OCI-LY3 (cell line): ENCODE results near the gene NUDT7.
A peak's percentile ranks its signal among the peaks of the same experiment; 100 is the strongest.

Source experiments
- H2AFZ ChIP-seq: fragments of 200-600, 300-600 bp; shearing (Covaris generic); 2 replicates; pipeline ENCODE4 v1.6.0; 2014; ENCODE audit warnings: antibody characterized with exemption, low read depth, low read length
- H3K27ac ChIP-seq: fragments of 200-600, 300-600 bp; sonication (generic); 2 replicates; pipeline ENCODE4 v1.5.1; 2014; ENCODE audit warnings: mild to moderate bottlenecking, low read length, moderate library complexity, mixed read lengths
- H3K27me3 ChIP-seq: fragments of 200-600, 300-600 bp; sonication (generic); 2 replicates; pipeline ENCODE4 v1.6.1; 2014; ENCODE audit warnings: low read depth, low read length, mixed read lengths
- H3K36me3 ChIP-seq: fragments of 200-600, 300-600 bp; sonication (generic); replicated peaks from 2 replicates; pipeline ENCODE3; 2014; ENCODE audit warnings: low read depth, low read length, mixed read lengths
- H3K4me1 ChIP-seq: fragments of 300-600, 200-600 bp; sonication (generic); 2 replicates; pipeline ENCODE4 v1.6.1; 2014; ENCODE audit warnings: low read length, mixed read lengths
- H3K4me2 ChIP-seq: fragments of 200-600, 300-600 bp; sonication (generic); 2 replicates; pipeline ENCODE4 v1.6.1; 2014; ENCODE audit warnings: low read length, mixed read lengths
- H3K4me3 ChIP-seq: fragments of 300-600, 200-600 bp; sonication (generic); 2 replicates; pipeline ENCODE4 v1.5.1; 2014; ENCODE audit warnings: antibody characterized with exemption, mild to moderate bottlenecking, low read length, moderate library complexity
- H3K79me2 ChIP-seq: fragments of 300-600, 200-600 bp; shearing (Covaris generic); 2 replicates; pipeline ENCODE4 v1.6.1; 2014; ENCODE audit warnings: mild to moderate bottlenecking, low read length, mixed read lengths
- H3K9ac ChIP-seq: fragments of 300-600, 200-600 bp; shearing (Covaris generic); 2 replicates; pipeline ENCODE4 v1.6.0; 2014; ENCODE audit warnings: mild to moderate bottlenecking, low read length, moderate library complexity
- H3K9me3 ChIP-seq: fragments of 200-600, 300-600 bp; shearing (Covaris generic); 2 replicates; pipeline ENCODE4 v1.6.1; 2014; ENCODE audit warnings: low read length, mixed read lengths; ENCODE audit not compliant: insufficient read depth
- H4K20me1 ChIP-seq: fragments of 200-600, 300-600 bp; sonication (generic); 2 replicates; pipeline ENCODE4 v1.6.1; 2016; ENCODE audit warnings: low read length, mixed read lengths; ENCODE audit not compliant: insufficient read depth
- EZH2phosphoT487 ChIP-seq: fragments of 200-600 bp; shearing (Covaris generic); IDR thresholded peaks from 2 replicates; pipeline ENCODE4 v1.6.1; 2018; ENCODE audit warnings: antibody characterized with exemption, mixed run types, low read depth
- TF ChIP-seq, protein P1 (sequence below): fragments of 200-600, 300-600 bp; sonication (generic); IDR thresholded peaks from 2 replicates; pipeline ENCODE4 v1.5.1; 2014; ENCODE audit warnings: antibody characterized with exemption, low read length, low read depth

Gene NUDT7

DNA sequence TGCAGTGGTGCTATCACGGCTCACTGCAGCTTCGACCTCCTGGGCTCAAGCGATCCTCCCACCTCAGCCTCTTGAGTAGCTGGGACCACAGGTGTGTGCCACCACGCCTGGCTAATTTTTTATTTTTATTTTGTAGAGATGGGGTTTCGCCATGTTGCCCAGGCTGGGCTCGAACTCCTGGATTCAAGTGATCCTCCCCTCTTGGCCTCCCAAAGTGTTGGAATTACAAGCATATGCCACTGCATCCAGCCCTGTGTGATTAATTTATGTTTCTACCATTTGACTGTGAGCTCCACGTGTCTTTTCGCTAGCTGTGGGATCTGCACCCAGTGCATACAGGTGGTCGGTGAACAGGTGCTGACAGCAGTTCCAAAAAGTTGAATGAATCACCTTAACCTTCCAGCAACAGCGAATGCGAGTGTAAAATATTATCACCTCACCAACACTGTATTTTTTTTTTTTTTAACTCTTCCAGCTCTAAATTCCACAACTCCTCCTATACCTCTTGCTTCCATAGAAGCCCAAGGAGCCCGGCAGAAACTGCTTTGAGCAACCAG, 484 bp upstream of the NUDT7 start:
- no peak overlapping the region for H3K27ac ChIP-seq
- no peaks in the 10 kb centered on the region for H3K36me3 ChIP-seq
- 0 out of 2 replicates have a peak, but pooled peaks cover 3% of the 10 kb centered on the region for H3K4me1 ChIP-seq
- H3K9ac ChIP-seq: peak overlapping the region; percentile 32
- peak overlapping the region; percentile 69 for H2AFZ ChIP-seq
- H4K20me1 ChIP-seq: no peaks in the 10 kb centered on the region
- H3K4me3 ChIP-seq: peak overlapping the region; percentile 95
- TF ChIP-seq, protein P1, sequence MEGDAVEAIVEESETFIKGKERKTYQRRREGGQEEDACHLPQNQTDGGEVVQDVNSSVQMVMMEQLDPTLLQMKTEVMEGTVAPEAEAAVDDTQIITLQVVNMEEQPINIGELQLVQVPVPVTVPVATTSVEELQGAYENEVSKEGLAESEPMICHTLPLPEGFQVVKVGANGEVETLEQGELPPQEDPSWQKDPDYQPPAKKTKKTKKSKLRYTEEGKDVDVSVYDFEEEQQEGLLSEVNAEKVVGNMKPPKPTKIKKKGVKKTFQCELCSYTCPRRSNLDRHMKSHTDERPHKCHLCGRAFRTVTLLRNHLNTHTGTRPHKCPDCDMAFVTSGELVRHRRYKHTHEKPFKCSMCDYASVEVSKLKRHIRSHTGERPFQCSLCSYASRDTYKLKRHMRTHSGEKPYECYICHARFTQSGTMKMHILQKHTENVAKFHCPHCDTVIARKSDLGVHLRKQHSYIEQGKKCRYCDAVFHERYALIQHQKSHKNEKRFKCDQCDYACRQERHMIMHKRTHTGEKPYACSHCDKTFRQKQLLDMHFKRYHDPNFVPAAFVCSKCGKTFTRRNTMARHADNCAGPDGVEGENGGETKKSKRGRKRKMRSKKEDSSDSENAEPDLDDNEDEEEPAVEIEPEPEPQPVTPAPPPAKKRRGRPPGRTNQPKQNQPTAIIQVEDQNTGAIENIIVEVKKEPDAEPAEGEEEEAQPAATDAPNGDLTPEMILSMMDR: no peak
- no peak for TF ChIP-seq EZH2phosphoT487
- H3K9me3 ChIP-seq: no peaks in the 10 kb centered on the region
- H3K79me2 ChIP-seq: no peaks in the 10 kb centered on the region
- no peaks in the 10 kb centered on the region for H3K27me3 ChIP-seq
- peak overlapping the region; percentile 65 for H3K4me2 ChIP-seq

DNA sequence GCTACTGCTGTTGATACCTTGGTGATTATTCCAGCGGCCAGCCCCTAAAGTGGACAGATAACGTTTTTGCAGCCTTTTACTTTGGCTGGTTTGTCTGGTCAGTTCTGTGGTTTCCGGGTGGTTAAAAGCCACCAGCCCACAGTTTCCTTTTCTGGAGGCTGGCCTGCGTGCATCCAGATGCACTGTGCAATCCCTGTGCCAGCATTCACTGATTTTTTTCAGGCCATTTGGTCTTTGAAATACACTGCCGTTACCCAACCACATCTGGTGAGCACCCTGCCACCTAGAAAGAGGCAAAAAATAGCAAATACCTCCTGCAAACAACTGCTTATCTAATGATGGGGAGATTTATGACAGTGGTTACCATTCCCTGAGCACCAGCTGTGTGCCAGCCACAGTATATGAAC, 797 bp downstream of the NUDT7 start:
- Histone ChIP-seq H3K79me2 (no peaks in the 10 kb centered on the region), H4K20me1 (no peaks in the 10 kb centered on the region), H3K9me3 (no peaks in the 10 kb centered on the region), H3K4me1 (0 out of 2 replicates have a peak, but pooled peaks cover 3% of the 10 kb centered on the region), H3K9ac (peak overlapping the region; percentile 91), H3K27ac (no peak overlapping the region), H3K36me3 (no peaks in the 10 kb centered on the region), H3K4me2 (peak overlapping the region; percentile 86), H3K4me3 (peak overlapping the region; percentile 95), H3K27me3 (no peaks in the 10 kb centered on the region), H2AFZ (peak overlapping the region; percentile 96)
- no peak for TF ChIP-seq EZH2phosphoT487
- TF ChIP-seq, protein P1: no peak

DNA sequence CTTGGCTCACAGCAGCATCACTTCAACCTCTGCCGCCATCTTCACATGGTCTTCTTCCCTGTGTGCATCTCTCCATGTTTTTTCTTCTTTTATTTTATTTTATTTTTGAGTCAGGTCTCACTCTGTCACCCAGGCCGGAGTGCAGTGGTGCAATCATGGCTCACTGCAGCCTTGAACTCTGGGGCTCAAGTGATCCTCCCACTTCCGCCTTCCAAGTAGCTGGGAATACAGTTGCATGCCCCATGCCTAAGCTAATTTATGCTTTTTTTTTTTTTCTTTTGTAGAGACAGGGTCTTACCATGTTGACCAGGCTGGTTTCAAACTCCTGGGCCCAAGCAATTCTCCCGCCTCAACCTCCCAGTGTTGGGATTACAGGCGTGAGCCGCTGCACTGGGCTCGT, 1.9 kb downstream of the NUDT7 start:
- TF ChIP-seq EZH2phosphoT487: no peak
- TF ChIP-seq, protein P1: no peak

DNA sequence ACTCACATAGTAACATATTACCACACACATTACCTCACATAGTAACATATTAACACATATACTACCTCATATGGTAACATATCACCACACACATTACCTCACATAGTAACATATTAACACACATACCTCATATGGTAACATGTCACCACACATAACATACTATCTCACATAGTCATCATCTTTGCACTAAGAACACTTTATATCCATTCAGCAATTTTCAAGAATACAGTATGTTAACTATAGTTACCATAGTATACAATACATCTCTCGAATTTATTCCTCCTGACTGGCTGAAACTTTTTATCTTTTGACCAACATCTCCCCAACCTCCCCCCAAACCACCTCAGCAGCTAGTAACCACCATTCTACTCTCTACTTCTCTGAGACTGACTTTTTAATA, 7.6 kb downstream of the NUDT7 start:
- Histone ChIP-seq H3K36me3 (no peaks in the 10 kb centered on the region), H3K27me3 (no peaks in the 10 kb centered on the region), H3K4me1 (no peaks in the 10 kb centered on the region), H3K9me3 (no peaks in the 10 kb centered on the region), H3K27ac (no peak overlapping the region), H3K79me2 (no peaks in the 10 kb centered on the region), H3K9ac (no peak overlapping the region), H3K4me3 (no peak overlapping the region), H3K4me2 (no peak overlapping the region), H4K20me1 (no peaks in the 10 kb centered on the region), H2AFZ (no peak overlapping the region)
- TF ChIP-seq, protein P1: no peak
- no peak for TF ChIP-seq EZH2phosphoT487

More for the DNA sequence above, 1.9 kb downstream of the NUDT7 start:
- Histone ChIP-seq H3K79me2 (no peaks in the 10 kb centered on the region), H4K20me1 (no peaks in the 10 kb centered on the region), H3K27me3 (no peaks in the 10 kb centered on the region), H3K9ac (no peak overlapping the region), H3K9me3 (no peaks in the 10 kb centered on the region), H3K4me1 (0 out of 2 replicates have a peak, but pooled peaks cover 3% of the 10 kb centered on the region), H2AFZ (no peak overlapping the region), H3K4me3 (no peak overlapping the region), H3K36me3 (no peaks in the 10 kb centered on the region), H3K4me2 (no peak overlapping the region), H3K27ac (no peak overlapping the region)
